SK-N-DZ (cell line): Measurements from ENCODE around the gene RNF19B.
"Not testable (repeated sequence)": the region's sequence is repeated elsewhere in the genome, so short reads cannot be mapped to it uniquely, and the experiment has no call there.

Source experiments
- DNase-seq: peaks from one replicate; pipeline ENCODE4 v3.0.0-alpha.2; 2015; ENCODE audit warnings: low spot score

RNF19B gene

GRCh38 chr1:32992489-32993323 is 28.1 kb upstream of the RNF19B start:
- peak; percentile 36 for DNase-seq

GRCh38 chr1:32991819-32992488 is 27.3 kb upstream of the RNF19B start:
- DNase-seq = no peak

- DNase-seq = no peak
Observed at GRCh38 chr1:32991386-32991785, 26.8 kb upstream of the RNF19B start.

GRCh38 chr1:32990887-32991286 is 26.3 kb upstream of the RNF19B start:
- no peak for DNase-seq

- no peak for DNase-seq
Observed at GRCh38 chr1:32989160-32990050, 24.8 kb upstream of the RNF19B start.

- DNase-seq = no peak
Observed at GRCh38 chr1:32988665-32989064, 24.1 kb upstream of the RNF19B start.

- DNase-seq = no peak
Observed at GRCh38 chr1:32985226-32985625, 20.6 kb upstream of the RNF19B start.

GRCh38 chr1:32984455-32985171 is 20.0 kb upstream of the RNF19B start:
- DNase-seq = peak; percentile 84

GRCh38 chr1:32984090-32984454 is 19.5 kb upstream of the RNF19B start:
- DNase-seq = peak; percentile 64

- DNase-seq = no peak
Observed at GRCh38 chr1:32983020-32983419, 18.4 kb upstream of the RNF19B start.

- DNase-seq = no peak
Observed at GRCh38 chr1:32981003-32981901, 16.6 kb upstream of the RNF19B start.

GRCh38 chr1:32980080-32980479 is 15.5 kb upstream of the RNF19B start:
- DNase-seq = no peak

- no peak for DNase-seq
Observed at GRCh38 chr1:32978854-32979253, 14.2 kb upstream of the RNF19B start.

- DNase-seq = no peak
Observed at GRCh38 chr1:32977546-32978087, 13.0 kb upstream of the RNF19B start.

GRCh38 chr1:32975055-32975454 is 10.4 kb upstream of the RNF19B start:
- not testable (repeated sequence) for DNase-seq

- DNase-seq = not testable (repeated sequence)
Observed at GRCh38 chr1:32973458-32973857, 8.8 kb upstream of the RNF19B start.

- DNase-seq = peak; percentile 66
Observed at GRCh38 chr1:32972814-32973428, 8.3 kb upstream of the RNF19B start.

GRCh38 chr1:32971576-32971975 is 7.0 kb upstream of the RNF19B start:
- DNase-seq = no peak

- DNase-seq = no peak
Observed at GRCh38 chr1:32971156-32971555, 6.5 kb upstream of the RNF19B start.

GRCh38 chr1:32969566-32969965 is 5.0 kb upstream of the RNF19B start:
- no peak for DNase-seq
